T47D (cell line): ENCODE measurements around the gene HSD3B1.
"Not testable (repeated sequence)": the region's sequence is repeated elsewhere in the genome, so short reads cannot be mapped to it uniquely, and the experiment has no call there.

ENCODE experiments used
- DNase-seq, 2 experiments: peaks; one replicate each; pipeline versions ENCODE4 v3.0.0 to v3.0.0-alpha.2; 2011 to 2012; ENCODE audit warnings: low read depth in 1 of 2, low spot score in 1 of 2
- JUND ChIP-seq: IDR thresholded peaks from 2 replicates; pipeline ENCODE4 v1.6.1; 2012; ENCODE audit warnings: low read depth
- in situ Hi-C: cut with HindIII; loops from 2 replicates; pipeline ENCODE4 v1.10.0; 2016; ENCODE audit warnings: low sequenced_read_pairs, low pct_unique_long_range_greater_than_20kb

Gene HSD3B1

DNA sequence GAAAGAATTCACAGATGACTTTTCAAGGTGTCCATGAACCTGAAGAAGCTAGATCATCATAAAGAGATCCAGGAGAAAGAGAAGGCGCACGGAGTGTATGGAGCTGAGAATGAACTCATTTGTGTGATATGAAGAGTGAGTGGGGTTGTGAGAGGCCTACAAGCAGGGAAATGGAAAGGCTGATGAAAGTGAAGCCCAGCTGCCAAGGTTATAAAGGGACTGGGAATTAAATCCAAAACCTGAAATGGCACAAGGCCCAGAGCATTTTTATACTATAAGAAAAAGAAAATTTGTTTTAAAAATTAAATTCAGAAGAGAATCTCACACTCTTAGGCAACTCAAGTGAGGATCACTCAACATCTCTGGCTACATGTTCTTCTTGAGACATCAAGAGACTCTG, 43.4 kb downstream of the HSD3B1 start:
- TF ChIP-seq JUND = no peak
- in situ Hi-C loops = no loop called here
- no peak for DNase-seq

DNA sequence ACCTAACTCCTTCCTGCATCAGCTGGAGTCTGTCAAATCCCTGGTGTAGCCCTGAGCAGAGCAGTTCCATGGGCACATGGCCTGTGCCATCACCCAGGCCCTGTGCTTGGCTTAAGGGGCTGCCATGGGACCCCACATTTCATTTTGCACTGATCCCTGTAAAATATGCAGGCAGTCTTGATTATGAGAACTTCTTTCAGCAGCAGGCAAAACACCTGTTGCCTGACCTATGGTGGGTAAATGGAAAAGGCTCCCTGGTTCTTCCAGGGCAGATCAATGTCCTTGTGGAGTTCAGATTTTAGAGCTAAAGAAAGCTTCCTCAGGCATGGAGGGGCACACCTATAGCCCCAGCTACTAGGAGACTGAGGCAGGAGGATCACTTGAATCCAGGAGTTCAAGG, 44.2 kb downstream of the HSD3B1 start:
- no peak for DNase-seq
- in situ Hi-C loops = no loop called here
- no peak for TF ChIP-seq JUND

DNA sequence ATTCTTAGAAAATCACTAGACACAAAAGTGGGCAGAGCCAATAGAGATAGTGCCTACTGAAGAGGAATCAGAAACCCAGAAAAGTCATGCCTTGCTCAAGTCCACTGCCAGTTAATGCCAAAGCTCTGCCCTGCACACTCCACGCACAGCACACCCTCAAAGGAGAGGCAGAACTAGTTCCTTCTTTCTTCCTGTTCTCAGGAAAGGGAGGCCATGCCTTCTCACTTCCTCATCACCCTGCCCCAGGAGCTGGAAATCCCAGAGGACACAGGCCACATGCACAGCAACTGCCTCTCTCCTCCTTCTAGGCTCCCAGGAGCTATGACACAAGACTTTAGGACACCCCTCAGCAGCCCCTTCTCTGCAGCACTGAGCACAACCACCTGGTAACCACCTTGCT, 45.6 kb downstream of the HSD3B1 start:
- DNase-seq, in situ Hi-C loops: not testable (repeated sequence)

DNA sequence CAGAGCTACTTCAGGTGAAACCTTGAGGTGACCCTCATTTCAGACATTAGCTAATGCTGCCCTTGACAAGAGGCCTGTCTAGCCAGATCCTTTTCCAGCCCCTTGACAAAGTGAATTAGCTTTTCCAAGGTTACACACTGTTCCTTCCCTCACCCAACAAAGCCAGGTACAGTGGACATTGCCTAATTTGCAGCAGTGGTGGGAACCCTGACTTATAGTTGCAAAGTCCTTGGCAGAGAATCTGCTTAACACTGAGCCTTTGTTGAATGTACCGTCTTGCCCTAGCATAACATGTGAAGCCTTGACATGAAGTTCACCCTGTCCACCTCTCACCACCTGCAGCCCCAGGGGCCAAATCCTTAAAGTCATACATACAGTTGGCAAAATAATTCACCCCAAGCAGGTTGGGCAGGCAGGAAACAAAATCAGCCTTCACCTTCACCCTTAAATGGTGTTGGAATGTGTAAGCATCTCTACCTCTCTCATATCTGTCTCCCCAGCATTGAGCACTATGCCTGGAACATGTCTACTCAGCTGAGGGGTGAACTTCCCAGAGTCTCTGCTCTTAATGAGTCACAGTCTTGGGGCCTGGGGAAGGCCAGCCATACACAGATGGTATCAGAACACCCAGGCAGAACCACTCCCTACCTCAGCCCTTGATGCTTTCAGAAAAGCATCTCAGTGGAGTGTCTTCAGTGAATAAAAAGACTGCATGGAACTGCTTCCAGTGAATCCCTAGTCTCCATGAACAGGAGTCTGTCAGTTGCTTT, 46.5 kb downstream of the HSD3B1 start:
- in situ Hi-C loops, DNase-seq: not testable (repeated sequence)

DNA sequence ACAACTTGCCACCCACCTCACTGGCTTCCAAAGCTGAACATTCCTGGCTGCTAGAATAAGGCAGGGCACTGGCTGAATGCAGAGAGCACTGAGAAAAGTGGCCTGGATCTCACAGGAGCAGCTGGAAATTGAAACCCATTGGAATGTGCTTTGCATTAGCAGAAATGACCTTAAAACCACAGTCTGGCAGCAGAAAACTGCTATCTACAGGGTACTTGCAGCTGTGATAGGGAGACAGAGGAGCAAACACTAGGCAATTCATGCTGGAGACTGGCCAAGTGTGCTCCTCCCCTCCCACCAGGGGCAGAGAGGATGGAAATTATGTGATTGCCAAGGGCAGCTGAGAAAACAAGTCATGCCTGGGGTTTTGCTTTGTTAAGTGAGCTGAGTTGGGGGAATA, 47.2 kb downstream of the HSD3B1 start:
- TF ChIP-seq JUND = no peak
- DNase-seq = no peak
- in situ Hi-C loops = no loop called here

DNA sequence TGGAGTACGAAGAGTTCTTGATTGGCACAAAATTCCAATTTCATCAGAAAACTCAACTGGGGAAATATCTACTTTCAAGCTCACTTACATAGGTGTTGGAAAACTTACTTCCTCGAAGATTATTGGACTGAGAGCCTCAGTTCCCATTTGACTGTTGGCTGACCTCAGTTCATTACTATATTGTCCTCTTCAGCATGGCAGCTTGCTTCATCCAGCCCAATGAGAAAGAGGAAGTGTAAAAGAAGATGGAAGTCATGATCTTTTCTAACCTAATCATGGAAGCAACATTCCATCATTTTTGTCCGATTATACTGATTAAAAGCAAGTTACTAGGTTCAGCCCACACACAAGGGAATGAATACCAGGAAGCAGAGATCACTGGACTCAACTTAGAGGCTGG, 49.4 kb downstream of the HSD3B1 start:
- no peak for DNase-seq
- TF ChIP-seq JUND = no peak
- in situ Hi-C loops = no loop called here

DNA sequence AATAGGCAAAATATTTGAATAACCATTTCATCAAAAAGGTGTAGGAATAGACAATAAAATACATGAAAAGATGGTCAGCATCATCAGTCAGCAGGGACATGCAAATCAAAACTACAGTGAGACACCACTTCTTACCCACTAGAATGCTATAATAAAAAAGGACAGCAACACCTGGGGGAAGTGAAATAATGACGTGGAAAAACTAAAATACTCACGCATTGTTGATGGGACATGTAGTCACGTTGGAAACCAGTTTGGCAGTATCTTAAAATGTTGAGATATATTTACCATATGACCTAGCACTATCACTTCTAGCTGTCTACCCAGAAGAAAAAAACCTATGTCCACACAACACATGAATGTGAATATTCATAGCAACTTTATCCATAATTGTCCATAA, 53.4 kb downstream of the HSD3B1 start:
- DNase-seq, in situ Hi-C loops: not testable (repeated sequence)

DNA sequence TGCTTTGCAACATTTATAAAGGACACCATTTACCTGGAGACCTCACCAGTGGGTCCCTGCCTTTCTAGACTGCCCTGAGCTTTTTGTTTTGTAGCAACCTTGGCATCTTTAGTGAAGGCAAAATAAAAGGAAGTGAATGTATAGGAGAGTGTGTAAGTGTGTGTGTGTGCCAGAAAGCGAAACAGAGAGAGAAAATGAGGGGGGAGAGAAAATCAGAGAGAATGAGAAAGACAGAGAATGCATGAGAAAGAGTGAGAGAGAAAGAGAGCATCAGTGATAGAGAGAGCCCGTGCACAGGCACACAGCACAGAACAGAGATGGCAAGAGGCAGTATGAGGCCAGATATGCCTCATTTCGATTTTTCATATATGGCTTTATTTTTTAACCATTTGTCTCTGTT, 57.5 kb downstream of the HSD3B1 start:
- no peak for TF ChIP-seq JUND
- in situ Hi-C loops = no loop called here
- no peak for DNase-seq
